Islet precursor cell (in vitro differentiated cells): ENCODE measurements around the gene TMEM61.
"Not testable (repeated sequence)": the region's sequence is repeated elsewhere in the genome, so short reads cannot be mapped to it uniquely, and the experiment has no call there.

ENCODE experiments used
- DNase-seq: peaks from one replicate; pipeline ENCODE4 v3.0.0-alpha.2; 2018

The TMEM61 gene

GRCh38 chr1:54980528-54981241, at the start of gene TMEM61:
TSS of gene TMEM61 (plus strand) at chr1:54980628. CDS start at chr1:54981066, 438 bp downstream.
- peak; percentile 71 for DNase-seq

GRCh38 chr1:54931275-54931840, 49.1 kb upstream of the TMEM61 start:
- DNase-seq, result no peak

- not testable (repeated sequence) for DNase-seq
These were observed 46.3 kb upstream of the TMEM61 start for GRCh38 chr1:54934081-54934480.

- DNase-seq, result no peak
These were observed 45.6 kb upstream of the TMEM61 start for GRCh38 chr1:54934869-54935268.

GRCh38 chr1:54936791-54937190, 43.6 kb upstream of the TMEM61 start:
- DNase-seq, result no peak

- no peak for DNase-seq
These were observed 43.0 kb upstream of the TMEM61 start for GRCh38 chr1:54937469-54937868.

GRCh38 chr1:54938955-54939354, 41.5 kb upstream of the TMEM61 start:
- not testable (repeated sequence) for DNase-seq

GRCh38 chr1:54940042-54940441, 40.4 kb upstream of the TMEM61 start:
- DNase-seq, result no peak

- no peak for DNase-seq
These were observed 37.5 kb upstream of the TMEM61 start for GRCh38 chr1:54942976-54943375.

- peak; percentile 82 for DNase-seq
These were observed 35.6 kb upstream of the TMEM61 start for GRCh38 chr1:54944610-54945392.

- no peak for DNase-seq
These were observed 35.0 kb upstream of the TMEM61 start for GRCh38 chr1:54945393-54945936.

- no peak for DNase-seq
These were observed 32.9 kb upstream of the TMEM61 start for GRCh38 chr1:54947540-54947939.

GRCh38 chr1:54949053-54949452, 31.4 kb upstream of the TMEM61 start:
- DNase-seq, result no peak

- no peak for DNase-seq
These were observed 30.4 kb upstream of the TMEM61 start for GRCh38 chr1:54950006-54950368.

GRCh38 chr1:54950369-54951163, 29.9 kb upstream of the TMEM61 start:
- DNase-seq, result peak; percentile 92

- DNase-seq, result no peak
These were observed 28.6 kb upstream of the TMEM61 start for GRCh38 chr1:54951810-54952226.

GRCh38 chr1:54952950-54953718, 27.3 kb upstream of the TMEM61 start:
- peak; percentile 69 for DNase-seq

- DNase-seq, result no peak
These were observed 26.6 kb upstream of the TMEM61 start for GRCh38 chr1:54953846-54954245.

- DNase-seq, result no peak
These were observed 25.1 kb upstream of the TMEM61 start for GRCh38 chr1:54955359-54955758.

GRCh38 chr1:54956726-54957125, 23.7 kb upstream of the TMEM61 start:
- no peak for DNase-seq

GRCh38 chr1:54959241-54959640, 21.2 kb upstream of the TMEM61 start:
- no peak for DNase-seq
